Parietal lobe (tissue), 1 donor: ENCODE measurements around the gene CD80. TPM values are rescaled to one million over a fixed set of nuclear protein-coding genes. Genes with fewer than 3 reads are reported as not detected.

Experiments used
- total RNA-seq: library from RNA; depleted of rRNA; stranded (reverse); fragments of >200 nt; gene quantifications from one replicate; pipeline ENCODE4 v1.2.3, GENCODE V29; 2014

The CD80 gene
- not detected for total RNA-seq

GRCh38 chr3:119559441-119559963, at the start of gene CD80:
CD80 (minus strand) TSS chr3:119559614; CDS start chr3:119557728, 1,886 bp downstream.

GRCh38 chr3:119597548-119598288, 38.3 kb upstream of the CD80 start, which contains the start of gene PLA1A:
PLA1A (plus strand) TSS chr3:119597885; CDS start chr3:119597914, 29 bp downstream.

GRCh38 chr3:119579366-119580066, 20.1 kb upstream of the CD80 start, which contains the start of gene ADPRH:
ADPRH (plus strand) TSS chr3:119579492; CDS start chr3:119582170, 2,678 bp downstream.

GRCh38 chr3:119498186-119499011, 61.0 kb downstream of the CD80 start, which contains the start of gene TIMMDC1:
TIMMDC1 (plus strand) TSS chr3:119498547; CDS start chr3:119498734, 187 bp downstream.

Other genes with a start within 250 kb of the CD80 start
- 36.0 TPM for gene TMEM39A, start 96.0 kb downstream of the CD80 start, total RNA-seq
- gene POGLUT1, start 90.7 kb downstream of the CD80 start, total RNA-seq: 31.9 TPM
- gene TIMMDC1, start 61.1 kb downstream of the CD80 start, total RNA-seq: 30.0 TPM
- 1.3 TPM for gene ADPRH, start 19.9 kb upstream of the CD80 start, total RNA-seq
- gene PLA1A, start 38.3 kb upstream of the CD80 start, total RNA-seq: 0.31 TPM
- 2.5 TPM for gene POPDC2, start 101.0 kb upstream of the CD80 start, total RNA-seq
- 16.0 TPM for gene COX17, start 117.8 kb upstream of the CD80 start, total RNA-seq
- gene CFAP91, start 143.4 kb upstream of the CD80 start, total RNA-seq: 13.5 TPM
- 0.63 TPM for gene NR1I2, start 222.5 kb upstream of the CD80 start, total RNA-seq